OCI-LY7 (cell line): Measurements from ENCODE around the gene RPS6KA6. TPM values are rescaled to one million over a fixed set of nuclear protein-coding genes. Genes with fewer than 3 reads are reported as not detected.

Experiments used
- BruUV-seq: library from RNA; stranded (reverse); fragments of 400-500 nt; replicated peaks from 2 replicates; lab custom pipeline; 2021; lab: Mats Ljungman, UMichigan
- CTCF ChIA-PET: fragments of 300-600 bp; sonication (Branson Sonifier 250); formaldehyde crosslinking; loops from one replicate; lab custom pipeline; 2022; ENCODE audit warnings: antibody characterized with exemption; ENCODE audit not compliant: unreplicated experiment; lab: Charles Lee
- POLR2A ChIA-PET: fragments of 300-600 bp; sonication (Branson Sonifier 250); formaldehyde crosslinking; loops from one replicate; lab custom pipeline; 2022; ENCODE audit warnings: antibody characterized with exemption; lab: Charles Lee
- DNase-seq: peaks from one replicate; pipeline ENCODE4 v3.0.0-alpha.2; 2015; ENCODE audit warnings: low spot score
- H2AFZ ChIP-seq: fragments of 200-600 bp; sonication (generic), shearing (Covaris generic); 2 replicates; pipeline ENCODE4 v1.6.1; 2014; ENCODE audit warnings: mild to moderate bottlenecking, antibody characterized with exemption, low read length, moderate library complexity
- H3K27ac ChIP-seq: fragments of 200-600 bp; sonication (generic); 2 replicates; pipeline ENCODE4 v1.5.1; 2014; ENCODE audit warnings: mixed run types, low read depth, mild to moderate bottlenecking, moderate library complexity, low read length, inconsistent platforms; ENCODE audit not compliant: poor library complexity, severe bottlenecking
- H3K36me3 ChIP-seq: fragments of 200-600 bp; sonication (generic); 2 replicates; pipeline ENCODE4 v1.6.1; 2014; ENCODE audit warnings: mild to moderate bottlenecking, antibody characterized with exemption, low read length, moderate library complexity, mixed read lengths; ENCODE audit not compliant: insufficient read depth
- H3K4me1 ChIP-seq: fragments of 200-600 bp; sonication (generic); 2 replicates; pipeline ENCODE4 v1.5.1; 2014; ENCODE audit warnings: mild to moderate bottlenecking, low read length; ENCODE audit not compliant: insufficient read depth, poor library complexity, severe bottlenecking
- H3K4me2 ChIP-seq: fragments of 200-600 bp; sonication (generic); 2 replicates; pipeline ENCODE4 v1.6.1; 2014; ENCODE audit warnings: mild to moderate bottlenecking, low read length
- H3K4me3 ChIP-seq: fragments of 200-600 bp; sonication (generic); 2 replicates; pipeline ENCODE4 v1.5.1; 2014; ENCODE audit warnings: mild to moderate bottlenecking, low read depth, low read length; ENCODE audit not compliant: poor library complexity, severe bottlenecking
- H3K79me2 ChIP-seq: fragments of 200-600 bp; sonication (generic); 2 replicates; pipeline ENCODE4 v1.6.1; 2016; ENCODE audit warnings: low read depth, mild to moderate bottlenecking, low read length, moderate library complexity, mixed read lengths; ENCODE audit not compliant: insufficient read depth
- H3K9me2 ChIP-seq: fragments of 200-600 bp; sonication (generic); 2 replicates; pipeline ENCODE4 v1.6.1; 2016; ENCODE audit warnings: mild to moderate bottlenecking, low read length, mixed read lengths; ENCODE audit not compliant: insufficient read depth
- H3K9me3 ChIP-seq: fragments of 200-600 bp; sonication (generic); 2 replicates; pipeline ENCODE4 v1.6.1; 2014; ENCODE audit warnings: mild to moderate bottlenecking, mixed run types, low read length, mixed read lengths
- H4K20me1 ChIP-seq: fragments of 200-600 bp; sonication (generic); 2 replicates; pipeline ENCODE4 v1.6.1; 2014; ENCODE audit warnings: mild to moderate bottlenecking, antibody characterized with exemption, low read length, moderate library complexity, mixed read lengths; ENCODE audit not compliant: insufficient read depth
- CTCF ChIP-seq: fragments of 200-600 bp; sonication (generic); conservative IDR thresholded peaks from 2 replicates; pipeline ENCODE4 v1.5.1; 2014; ENCODE audit warnings: mild to moderate bottlenecking, antibody characterized with exemption, low read length, moderate library complexity, mixed read lengths
- EZH2phosphoT487 ChIP-seq: fragments of 200-600 bp; sonication (generic); IDR thresholded peaks from 2 replicates; pipeline ENCODE4 v1.6.1; 2018; ENCODE audit warnings: low read depth, borderline replicate concordance, mild to moderate bottlenecking, mixed run types, antibody characterized with exemption, low read length, moderate library complexity, mixed read lengths
- intact Hi-C: fragments of 100-400 bp; cut with micrococcal nuclease; formaldehyde crosslinking; loops from one replicate; pipeline ENCODE4 v1.10.0; 2022; ENCODE audit not compliant: unreplicated experiment
- total RNA-seq, 2 experiments: library from RNA; depleted of rRNA in 1 of 2; stranded (reverse); fragments of >200 nt in 1 of 2; shearing (Covaris generic) in 1 of 2; gene quantifications; 2 replicates each; pipeline ENCODE4 v1.2.3, GENCODE V29; 2014 to 2022

Gene RPS6KA6
- total RNA-seq, 2 experiments from 2014 or later: not detected

GRCh38 chrX:84144991-84145390 lies 43.0 kb downstream of the RPS6KA6 start:
- no TSS peak for BruUV-seq
- intact Hi-C loops: no loop called here
- no peaks in the 10 kb centered on the region for H3K4me1 ChIP-seq
- ChIA-PET POLR2A (interaction anchor here (0.7 kb wide), 1 partner anchor 9 kb away, joined by 3 read pairs; no protein-coding TSS in a partner anchor), CTCF (no interaction called here)
- no peak overlapping the region for H3K4me2 ChIP-seq
- no peak overlapping the region for H3K4me3 ChIP-seq
- DNase-seq: no peak
- no peaks in the 10 kb centered on the region for H3K9me2 ChIP-seq
- no peak overlapping the region for H3K27ac ChIP-seq
- H4K20me1 ChIP-seq: no peaks in the 10 kb centered on the region
- no peak for TF ChIP-seq EZH2phosphoT487
- no peak for TF ChIP-seq CTCF
- H2AFZ ChIP-seq: no peak overlapping the region
- no peaks in the 10 kb centered on the region for H3K36me3 ChIP-seq
- H3K79me2 ChIP-seq: no peaks in the 10 kb centered on the region
- no peaks in the 10 kb centered on the region for H3K9me3 ChIP-seq

GRCh38 chrX:84144281-84144680 lies 43.7 kb downstream of the RPS6KA6 start:
- intact Hi-C loops: no loop called here
- Histone ChIP-seq H2AFZ (no peak overlapping the region), H4K20me1 (no peaks in the 10 kb centered on the region), H3K36me3 (no peaks in the 10 kb centered on the region), H3K9me2 (no peaks in the 10 kb centered on the region), H3K27ac (no peak overlapping the region), H3K4me1 (no peaks in the 10 kb centered on the region), H3K9me3 (no peaks in the 10 kb centered on the region), H3K4me2 (no peak overlapping the region), H3K79me2 (no peaks in the 10 kb centered on the region), H3K4me3 (no peak overlapping the region)
- TF ChIP-seq EZH2phosphoT487: no peak
- no peak for TF ChIP-seq CTCF
- POLR2A ChIA-PET: interaction anchor here (0.6 to 0.7 kb wide), 2 partner anchors 154 to 903 kb away, joined by 3 read pairs; no protein-coding TSS in a partner anchor
- no TSS peak for BruUV-seq
- DNase-seq: no peak
- CTCF ChIA-PET: no interaction called here

GRCh38 chrX:84133023-84133422 lies 55.0 kb downstream of the RPS6KA6 start:
- TF ChIP-seq EZH2phosphoT487: no peak
- TF ChIP-seq CTCF: no peak
- Histone ChIP-seq H3K9me2 (no peaks in the 10 kb centered on the region), H2AFZ (no peak overlapping the region), H4K20me1 (no peaks in the 10 kb centered on the region), H3K4me1 (no peaks in the 10 kb centered on the region), H3K4me3 (no peak overlapping the region), H3K4me2 (no peak overlapping the region), H3K9me3 (no peaks in the 10 kb centered on the region), H3K79me2 (no peaks in the 10 kb centered on the region), H3K36me3 (no peaks in the 10 kb centered on the region), H3K27ac (no peak overlapping the region)
- intact Hi-C loops: no loop called here
- POLR2A ChIA-PET: no interaction called here
- no peak for DNase-seq
- BruUV-seq: no TSS peak
- CTCF ChIA-PET: no interaction called here
